ENCODE data around the gene RAB3IP. TPM values are rescaled to one million over a fixed set of nuclear protein-coding genes. Genes with fewer than 3 reads are reported as not detected.

The RAB3IP gene
- total RNA-seq, 2 experiments from 2014 or later = 27.0 to 27.2 TPM

DNA sequence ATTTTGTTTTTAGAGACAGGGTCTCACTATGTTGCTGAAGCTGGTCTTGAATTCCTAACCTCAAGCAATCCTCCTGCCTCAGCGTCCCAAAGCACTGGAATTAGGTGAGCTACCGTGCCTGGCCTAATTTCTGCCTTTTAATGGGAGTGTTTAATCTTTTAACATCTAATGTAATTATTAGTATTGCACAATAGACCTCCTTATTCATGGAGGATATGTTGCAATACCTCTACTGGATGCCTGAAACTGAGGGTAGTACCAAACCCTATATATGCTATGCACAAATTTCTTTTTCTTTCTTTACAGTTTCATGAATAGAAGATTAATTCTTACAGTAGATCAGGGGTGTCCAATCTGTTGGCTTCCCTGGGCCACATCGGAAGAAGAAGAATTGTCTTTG is 134.1 kb downstream of the RAB3IP start:
- no peak overlapping the region for H3K4me3 Mint-ChIP-seq
- H3K27me3 Mint-ChIP-seq = peaks cover 11% of the 10 kb centered on the region
- no peak overlapping the region for H3K27ac Mint-ChIP-seq
- no peaks in the 10 kb centered on the region for H3K36me3 Mint-ChIP-seq
- H3K9me3 Mint-ChIP-seq = no peaks in the 10 kb centered on the region
- POLR2A ChIA-PET = no interaction called here
- no peak for DNase-seq
- no peak for ATAC-seq (ENCODE audit: low read depth)
- no peaks in the 10 kb centered on the region for H3K4me1 Mint-ChIP-seq

Other genes starting within 250 kb of the RAB3IP start
- gene CCT2, start 153.4 kb upstream of the RAB3IP start, total RNA-seq = 100 to 1,000 TPM; 141 to 144 TPM
- not detected for gene LRRC10, start 128.0 kb upstream of the RAB3IP start, total RNA-seq
- not detected for gene BEST3, start 39.6 kb upstream of the RAB3IP start, total RNA-seq
- gene MYRFL, start 86.4 kb downstream of the RAB3IP start, total RNA-seq = not detected